HFFc6 (cell line): ENCODE data around the gene PPP3R2. TPM values are rescaled to one million over a fixed set of nuclear protein-coding genes. Genes with fewer than 3 reads are reported as not detected.
"Not testable (repeated sequence)": the region's sequence is repeated elsewhere in the genome, so short reads cannot be mapped to it uniquely, and the experiment has no call there.

Source experiments
- DNase-seq: peaks from one replicate; pipeline ENCODE4 v3.0.0-alpha.2; 2018
- H3K27ac Mint-ChIP-seq: 2 replicates; pipeline ENCODE4 v1.8.0; 2020; ENCODE audit warnings: mild to moderate bottlenecking, mixed read lengths
- H3K27me3 Mint-ChIP-seq: 2 replicates; pipeline ENCODE4 v1.8.0; 2021; ENCODE audit warnings: mild to moderate bottlenecking, moderate library complexity, mixed read lengths; ENCODE audit not compliant: insufficient read depth
- H3K36me3 Mint-ChIP-seq: 2 replicates; pipeline ENCODE4 v1.8.0; 2021; ENCODE audit warnings: low read depth, mixed read lengths
- H3K4me1 Mint-ChIP-seq: 2 replicates; pipeline ENCODE4 v1.8.0; 2020; ENCODE audit warnings: low read depth, mixed read lengths
- H3K4me3 Mint-ChIP-seq: 2 replicates; pipeline ENCODE4 v1.8.0; 2020; ENCODE audit warnings: mild to moderate bottlenecking, moderate library complexity, mixed read lengths
- H3K9me3 Mint-ChIP-seq: 2 replicates; pipeline ENCODE4 v1.8.0; 2020; ENCODE audit warnings: mild to moderate bottlenecking, mixed read lengths
- total RNA-seq, 6 experiments: library from RNA; stranded (reverse); fragmentation: NEBNext Ultra II Directional; extraction: Animal tissue kit (Norgen Biotek cat#: 25700); gene quantifications; 2 replicates in 1 of 6; 3 replicates in 5 of 6; pipeline ENCODE4 v1.2.3, GENCODE V29; 2021
- TF ChIP-seq, protein P1 (sequence below): fragments of 200-600 bp; sonication (generic); IDR thresholded peaks from 2 replicates; pipeline ENCODE4 v1.5.0; 2021; ENCODE audit warnings: antibody characterized with exemption, mild to moderate bottlenecking

The PPP3R2 gene
- total RNA-seq, 6 experiments from 2014 or later = not detected

- TF ChIP-seq, protein P1, sequence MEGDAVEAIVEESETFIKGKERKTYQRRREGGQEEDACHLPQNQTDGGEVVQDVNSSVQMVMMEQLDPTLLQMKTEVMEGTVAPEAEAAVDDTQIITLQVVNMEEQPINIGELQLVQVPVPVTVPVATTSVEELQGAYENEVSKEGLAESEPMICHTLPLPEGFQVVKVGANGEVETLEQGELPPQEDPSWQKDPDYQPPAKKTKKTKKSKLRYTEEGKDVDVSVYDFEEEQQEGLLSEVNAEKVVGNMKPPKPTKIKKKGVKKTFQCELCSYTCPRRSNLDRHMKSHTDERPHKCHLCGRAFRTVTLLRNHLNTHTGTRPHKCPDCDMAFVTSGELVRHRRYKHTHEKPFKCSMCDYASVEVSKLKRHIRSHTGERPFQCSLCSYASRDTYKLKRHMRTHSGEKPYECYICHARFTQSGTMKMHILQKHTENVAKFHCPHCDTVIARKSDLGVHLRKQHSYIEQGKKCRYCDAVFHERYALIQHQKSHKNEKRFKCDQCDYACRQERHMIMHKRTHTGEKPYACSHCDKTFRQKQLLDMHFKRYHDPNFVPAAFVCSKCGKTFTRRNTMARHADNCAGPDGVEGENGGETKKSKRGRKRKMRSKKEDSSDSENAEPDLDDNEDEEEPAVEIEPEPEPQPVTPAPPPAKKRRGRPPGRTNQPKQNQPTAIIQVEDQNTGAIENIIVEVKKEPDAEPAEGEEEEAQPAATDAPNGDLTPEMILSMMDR = peak; percentile 74
- not testable (repeated sequence) for H3K27ac Mint-ChIP-seq, H3K4me1 Mint-ChIP-seq, H3K27me3 Mint-ChIP-seq, H3K4me3 Mint-ChIP-seq, H3K9me3 Mint-ChIP-seq, DNase-seq
- H3K36me3 Mint-ChIP-seq = peaks cover 50% of the 10 kb centered on the region
Observed at GRCh38 chr9:101549472-101550098, 45.2 kb downstream of the PPP3R2 start.

DNA sequence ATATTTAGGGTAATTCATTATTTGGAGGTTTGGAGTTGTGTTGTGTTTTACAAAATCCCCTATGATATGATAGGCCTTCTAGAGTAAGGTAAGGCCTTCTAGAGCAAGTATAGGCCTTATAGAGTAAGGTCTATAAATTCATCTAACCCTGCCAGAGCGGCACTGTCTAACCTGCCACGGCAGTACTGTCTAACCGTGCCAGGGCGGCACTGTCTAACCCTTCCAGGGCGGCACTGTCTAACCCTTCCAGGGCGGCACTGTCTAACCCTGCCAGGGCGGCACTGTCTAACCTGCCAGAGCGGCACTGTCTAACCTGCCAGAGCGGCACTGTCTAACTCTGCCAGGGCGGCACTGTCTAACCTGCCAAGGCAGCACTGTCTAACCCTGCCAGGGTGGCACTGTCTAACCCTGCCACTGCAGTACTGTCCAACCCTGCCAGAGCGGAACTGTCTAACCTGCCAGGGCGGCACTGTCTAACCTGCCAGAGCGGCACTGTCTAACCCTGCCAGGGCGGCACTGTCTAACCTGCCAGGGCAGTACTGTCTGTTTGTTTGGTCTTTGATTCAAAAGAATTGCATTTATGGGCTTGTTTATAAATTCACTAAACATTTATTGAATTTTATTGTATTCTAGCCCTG lies 51.6 kb downstream of the PPP3R2 start:
- no peaks in the 10 kb centered on the region for H3K27me3 Mint-ChIP-seq
- no peaks in the 10 kb centered on the region for H3K9me3 Mint-ChIP-seq
- peaks cover 23% of the 10 kb centered on the region for H3K36me3 Mint-ChIP-seq
- no peak overlapping the region for H3K27ac Mint-ChIP-seq
- H3K4me3 Mint-ChIP-seq = no peak overlapping the region
- no peaks in the 10 kb centered on the region for H3K4me1 Mint-ChIP-seq
- no peak for DNase-seq
- TF ChIP-seq, protein P1 = no peak

Other genes starting within 250 kb of the PPP3R2 start
- gene BAAT, start 210.0 kb downstream of the PPP3R2 start, total RNA-seq = under 1 TPM in 1 of 6 experiments, not detected in 5; 0.08 TPM
- gene MRPL50, start 196.4 kb downstream of the PPP3R2 start, total RNA-seq = 10 to 100 TPM in 4 of 6 experiments, 1 to 10 TPM in 2; 9.6 to 11.2 (median 10.4) TPM
- 10 to 100 TPM; 10.2 to 11.6 (median 11.2) TPM for gene ZNF189, start 196.1 kb downstream of the PPP3R2 start, total RNA-seq
- gene ALDOB, start 159.2 kb downstream of the PPP3R2 start, total RNA-seq = not detected
- 10 to 100 TPM; 38.3 to 43.9 (median 41.5) TPM for gene RNF20, start 61.1 kb downstream of the PPP3R2 start, total RNA-seq
- not detected for gene GRIN3A, start 143.7 kb upstream of the PPP3R2 start, total RNA-seq